ENCODE data around the gene SLIT3. TPM values are rescaled to one million over a fixed set of nuclear protein-coding genes. Genes with fewer than 3 reads are reported as not detected.

SLIT3 gene
- total and polyA plus RNA-seq, 2 donors from 2014 or later = 14.5 to 54.1 TPM

DNA sequence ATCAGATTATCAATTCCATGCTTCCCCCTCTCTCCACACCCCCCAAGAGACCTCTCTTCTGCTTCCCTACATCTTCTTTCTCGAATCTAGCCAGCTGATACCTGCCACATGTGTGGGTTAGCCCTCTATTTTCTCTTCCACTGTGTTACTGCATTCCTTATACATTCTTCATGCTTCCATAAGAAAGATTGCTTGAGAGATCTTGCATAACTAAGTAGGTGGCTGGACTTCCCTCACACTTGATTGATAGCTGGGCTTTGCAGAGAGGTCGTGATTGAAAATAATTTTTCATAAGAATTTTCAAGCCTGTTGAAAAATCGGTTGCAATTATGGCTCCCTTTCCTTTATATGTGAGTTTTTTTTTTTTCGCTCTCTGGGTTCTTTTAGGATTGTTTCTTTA, 688.8 kb downstream of the SLIT3 start:
- H3K9me3 ChIP-seq (ENCODE audit: control insufficient read depth in 2 of 3, insufficient read depth in 1 of 3, low read length in 3 of 3) = no peaks in the 10 kb centered on the region
- H3K27ac ChIP-seq (ENCODE audit: low read depth in 2 of 2, low read length in 2 of 2) = no peak overlapping the region
- TF ChIP-seq, protein P1, sequence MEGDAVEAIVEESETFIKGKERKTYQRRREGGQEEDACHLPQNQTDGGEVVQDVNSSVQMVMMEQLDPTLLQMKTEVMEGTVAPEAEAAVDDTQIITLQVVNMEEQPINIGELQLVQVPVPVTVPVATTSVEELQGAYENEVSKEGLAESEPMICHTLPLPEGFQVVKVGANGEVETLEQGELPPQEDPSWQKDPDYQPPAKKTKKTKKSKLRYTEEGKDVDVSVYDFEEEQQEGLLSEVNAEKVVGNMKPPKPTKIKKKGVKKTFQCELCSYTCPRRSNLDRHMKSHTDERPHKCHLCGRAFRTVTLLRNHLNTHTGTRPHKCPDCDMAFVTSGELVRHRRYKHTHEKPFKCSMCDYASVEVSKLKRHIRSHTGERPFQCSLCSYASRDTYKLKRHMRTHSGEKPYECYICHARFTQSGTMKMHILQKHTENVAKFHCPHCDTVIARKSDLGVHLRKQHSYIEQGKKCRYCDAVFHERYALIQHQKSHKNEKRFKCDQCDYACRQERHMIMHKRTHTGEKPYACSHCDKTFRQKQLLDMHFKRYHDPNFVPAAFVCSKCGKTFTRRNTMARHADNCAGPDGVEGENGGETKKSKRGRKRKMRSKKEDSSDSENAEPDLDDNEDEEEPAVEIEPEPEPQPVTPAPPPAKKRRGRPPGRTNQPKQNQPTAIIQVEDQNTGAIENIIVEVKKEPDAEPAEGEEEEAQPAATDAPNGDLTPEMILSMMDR (IDR thresholded peaks at IDR 0.05; ENCODE audit: borderline replicate concordance, extremely low read depth, insufficient read depth) = no peak
- no peaks in the 10 kb centered on the region for H3K36me3 ChIP-seq (ENCODE audit: control insufficient read depth in 2 of 3, insufficient read depth in 3 of 3, low read length in 3 of 3)
- H3K4me1 ChIP-seq (ENCODE audit: control insufficient read depth in 2 of 3, insufficient read depth in 2 of 3, low read depth in 1 of 3, low read length in 3 of 3) = no peaks in the 10 kb centered on the region
- peak in 1 of 5 donors; percentile 26 for DNase-seq
- H3K27me3 ChIP-seq (ENCODE audit: control insufficient read depth, insufficient read depth, low read length) = no peaks in the 10 kb centered on the region
- no peak overlapping the region for H3K4me3 ChIP-seq (ENCODE audit: low read length in 3 of 3)
- no peak overlapping the region for H3K9ac ChIP-seq (ENCODE audit: low read length in 3 of 3)
- no peak for FAIRE-seq
- intact Hi-C loops (cut with DNase I) = no loop called here

Small RNAs within 50 kb of the gene (microRNA-seq; reads per million reads assigned to microRNA genes)
- gene MIR218-2 (not detected), gene MIR585 (21.7 reads per million, percentile 31 among the genes with 10 or more reads in this experiment)
